HCT116 (cell line): ENCODE measurements around the gene C10orf143. TPM values are rescaled to one million over a fixed set of nuclear protein-coding genes. Genes with fewer than 3 reads are reported as not detected.

Source experiments
- ATAC-seq: fragments of 200-7000 bp; cut with Tn5 transposase; 2 replicates; pipeline ENCODE4 v1.9.1; 2020; ENCODE audit warnings: mild to moderate bottlenecking, moderate library complexity
- BruUV-seq: library from RNA; stranded (reverse); fragments of 400-500 nt; replicated peaks from 2 replicates; lab custom pipeline; 2021; lab: Mats Ljungman, UMichigan
- CTCF ChIA-PET: fragments of 300-600 bp; sonication (Branson Sonifier 250); formaldehyde crosslinking; loops from one replicate; lab custom pipeline; 2021; ENCODE audit warnings: antibody characterized with exemption; lab: Charles Lee
- POLR2A ChIA-PET: fragments of 300-600, 350-600 bp; sonication (Branson Sonifier 250); formaldehyde crosslinking; loops from one replicate; lab custom pipeline; 2021; ENCODE audit warnings: antibody characterized with exemption; lab: Charles Lee
- RAD21 ChIA-PET, 2 experiments: fragments of 300-600 bp; sonication (Branson Sonifier 250); formaldehyde crosslinking; loops; one replicate each; lab custom pipeline; 2023; ENCODE audit warnings: low total read pairs in 2 of 2; ENCODE audit not compliant: uncharacterized antibody in 2 of 2, unreplicated experiment in 2 of 2, low non-redundant PET in 1 of 2; lab: Charles Lee
- DNase-seq: peaks from one replicate; pipeline ENCODE4 v3.0.0-alpha.2; 2010; ENCODE audit warnings: low read depth, low spot score
- H2AFZ ChIP-seq: fragments of 200-600 bp; shearing (Covaris generic), sonication (generic); 2 replicates; pipeline ENCODE4 v1.6.1; 2017; ENCODE audit warnings: low read depth, mixed run types, mixed read lengths, antibody characterized with exemption, low read length; ENCODE audit not compliant: poor library complexity, severe bottlenecking
- H3K27ac ChIP-seq: 2 replicates; pipeline ENCODE4 v1.5.1; 2012; ENCODE audit warnings: low read depth, low read length
- H3K27me3 ChIP-seq: fragments of 200-600 bp; sonication (generic); 2 replicates; pipeline ENCODE4 v1.6.1; 2016; ENCODE audit warnings: mixed run types, low read length, mixed read lengths; ENCODE audit not compliant: insufficient read depth
- H3K36me3 ChIP-seq, 2 experiments: fragments of 200-500 bp in 1 of 2; fragments of 200-600 bp in 1 of 2; sonication (Bioruptor generic) in 1 of 2; sonication (generic) in 1 of 2; 2 replicates each; pipeline versions ENCODE4 v1.5.1 to v1.6.1; 2014 to 2016; ENCODE audit warnings: low read length in 2 of 2, inconsistent platforms in 1 of 2, mixed read lengths in 1 of 2, mixed run types in 1 of 2; ENCODE audit not compliant: insufficient read depth in 2 of 2, control insufficient read depth in 1 of 2
- H3K4me1 ChIP-seq, 2 experiments: fragments of 200-600 bp in 1 of 2; sonication (generic) in 1 of 2; 2 replicates each; pipeline versions ENCODE4 v1.5.1 to v1.6.1; 2012 to 2017; ENCODE audit warnings: low read length in 2 of 2, inconsistent platforms in 1 of 2, mild to moderate bottlenecking in 1 of 2, mixed read lengths in 1 of 2, mixed run types in 1 of 2, moderate library complexity in 1 of 2; ENCODE audit not compliant: insufficient read depth in 2 of 2, control insufficient read depth in 1 of 2
- H3K4me2 ChIP-seq: fragments of 200-600 bp; sonication (generic); 2 replicates; pipeline ENCODE4 v1.6.1; 2017; ENCODE audit warnings: mixed run types, low read length, mixed read lengths
- H3K4me3 ChIP-seq, 2 experiments: fragments of 200-600 bp in 1 of 2; sonication (generic) in 1 of 2; replicated peaks in 1 of 2; 2 replicates each; pipeline ENCODE4 v1.5.1; 2011 to 2016; ENCODE audit warnings: low read length in 2 of 2, control low read depth in 1 of 2, low read depth in 1 of 2, mild to moderate bottlenecking in 1 of 2, mixed read lengths in 1 of 2, mixed run types in 1 of 2
- H3K79me2 ChIP-seq: fragments of 200-600 bp; sonication (generic); 2 replicates; pipeline ENCODE4 v1.6.1; 2017; ENCODE audit warnings: mild to moderate bottlenecking, mixed run types, low read length, moderate library complexity, mixed read lengths; ENCODE audit not compliant: insufficient read depth
- H3K9ac ChIP-seq: fragments of 200-600 bp; sonication (generic); 2 replicates; pipeline ENCODE4 v1.6.1; 2016; ENCODE audit warnings: low read length, mixed read lengths
- H3K9me2 ChIP-seq: fragments of 200-600 bp; sonication (generic), shearing (Covaris generic); 2 replicates; pipeline ENCODE4 v1.6.1; 2017; ENCODE audit warnings: mixed run types, mild to moderate bottlenecking, moderate library complexity; ENCODE audit not compliant: insufficient read depth
- H3K9me3 ChIP-seq, 2 experiments: fragments of 200-500 bp in 1 of 2; fragments of 200-600 bp in 1 of 2; sonication (Bioruptor generic) in 1 of 2; sonication (generic) in 1 of 2; 2 replicates each; pipeline ENCODE4 v1.6.1; 2014 to 2017; ENCODE audit warnings: low read length in 2 of 2, mixed read lengths in 2 of 2, inconsistent platforms in 1 of 2, low read depth in 1 of 2, mild to moderate bottlenecking in 1 of 2, mixed run types in 1 of 2, moderate library complexity in 1 of 2; ENCODE audit not compliant: control insufficient read depth in 1 of 2, insufficient read depth in 1 of 2
- H4K20me1 ChIP-seq: fragments of 200-600 bp; sonication (generic), shearing (Covaris generic); 2 replicates; pipeline ENCODE4 v1.6.1; 2017; ENCODE audit warnings: mixed run types, mild to moderate bottlenecking, moderate library complexity; ENCODE audit not compliant: insufficient read depth
- CTCF ChIP-seq, 3 experiments: fragments of 200-600 bp in 1 of 3; sonication (generic) in 1 of 3; IDR thresholded peaks in 2 of 3; conservative IDR thresholded peaks in 1 of 3; 2 replicates each; pipeline ENCODE4 v1.5.1; 2012 to 2017; ENCODE audit warnings: low read depth in 2 of 3, low read length in 2 of 3, antibody characterized with exemption in 1 of 3, borderline replicate concordance in 1 of 3, control low read depth in 1 of 3, mild to moderate bottlenecking in 1 of 3, mixed read lengths in 1 of 3, mixed run types in 1 of 3, moderate library complexity in 1 of 3; ENCODE audit not compliant: insufficient read depth in 1 of 3
- RAD21 ChIP-seq: IDR thresholded peaks from 2 replicates; pipeline ENCODE4 v1.6.1; 2012; ENCODE audit warnings: low read depth, mild to moderate bottlenecking
- ZBTB33 ChIP-seq: IDR thresholded peaks from 2 replicates; pipeline ENCODE4 v1.6.1; 2011; ENCODE audit warnings: mild to moderate bottlenecking, low read length, moderate library complexity; ENCODE audit not compliant: insufficient replicate concordance; ENCODE audit errors: extremely low read depth
- intact Hi-C: fragments of 100-400 bp; cut with micrococcal nuclease; formaldehyde crosslinking; loops from 2 replicates; pipeline ENCODE4 v1.10.0; 2022
- total RNA-seq: library from RNA; stranded (reverse); gene quantifications from one replicate; pipeline ENCODE4 v1.2.1, GENCODE V29; 2021; ENCODE audit not compliant: unreplicated experiment

C10orf143 gene
- total RNA-seq, 1 experiment from 2014 or later = 0.66 TPM

GRCh38 chr10:130127364-130128061 lies 16.9 kb upstream of the C10orf143 start:
- ATAC-seq = peak; percentile 96
- CTCF ChIA-PET = interaction anchor here (1.3 to 2.2 kb wide), 3 partner anchors 16 to 144 kb away, joined by 3 to 6 read pairs (median 5); partner anchors contain the start of gene C10orf143
- peaks cover 0 to 4% of the 10 kb centered on the region in 2 experiments; a peak in 1 of 4 replicates for H3K4me1 ChIP-seq
- POLR2A ChIA-PET = no interaction called here
- no peaks in the 10 kb centered on the region for H3K79me2 ChIP-seq
- H3K27me3 ChIP-seq = no peaks in the 10 kb centered on the region
- H3K4me2 ChIP-seq = no peak overlapping the region
- TF ChIP-seq ZBTB33 = no peak
- TF ChIP-seq RAD21 = peak; percentile 55
- TF ChIP-seq CTCF (IDR thresholded peaks at IDR 0.05 in 2 of 3, conservative IDR thresholded peaks at IDR 0.05 in 1 of 3; ENCODE audit: borderline replicate concordance in 1 of 3, insufficient read depth in 1 of 3, low read depth in 2 of 3, low read length in 2 of 3) = peak; percentile 37 to 61 (median 52); a peak in 5 of 6 replicates
- TF ChIP-seq, all 23 proteins: peak for 2
- Histone ChIP-seq H2AFZ (no peak overlapping the region), H3K27ac (no peak overlapping the region), H3K36me3 (no peaks in the 10 kb centered on the region), H3K9me3 (no peaks in the 10 kb centered on the region), H3K4me3 (no peak overlapping the region), H4K20me1 (no peaks in the 10 kb centered on the region), H3K9ac (no peak overlapping the region), H3K9me2 (no peaks in the 10 kb centered on the region)
- no TSS peak for BruUV-seq
- RAD21 ChIA-PET = no interaction called here
- intact Hi-C loops = no loop called here
- no peak for DNase-seq
